Activated CD4-positive, alpha-beta T cell treated with anti-CD3 and anti-CD28 coated beads, Interleukin-2, amount 10 ng/mL, durations not matched to agents 24 days and 14 days (primary cell): ENCODE results near the gene MKRN1. TPM values are rescaled to one million over a fixed set of nuclear protein-coding genes. Genes with fewer than 3 reads are reported as not detected.
A peak's percentile ranks its signal among the peaks of the same experiment; 100 is the strongest.

ENCODE experiments used
- DNase-seq: peaks from one replicate; pipeline ENCODE4 v3.0.0; 2022
- H3K27ac Mint-ChIP-seq: one replicate; pipeline ENCODE4 v1.8.0; 2022; ENCODE audit warnings: mild to moderate bottlenecking, mixed read lengths
- H3K27me3 Mint-ChIP-seq: one replicate; pipeline ENCODE4 v1.8.0; 2022; ENCODE audit warnings: mixed read lengths
- H3K36me3 Mint-ChIP-seq: one replicate; pipeline ENCODE4 v1.8.0; 2022; ENCODE audit warnings: low read depth, mild to moderate bottlenecking, mixed read lengths
- H3K4me1 Mint-ChIP-seq: one replicate; pipeline ENCODE4 v1.8.0; 2021; ENCODE audit warnings: mixed read lengths
- H3K4me3 Mint-ChIP-seq: one replicate; pipeline ENCODE4 v1.8.0; 2022; ENCODE audit warnings: mild to moderate bottlenecking, moderate library complexity, mixed read lengths
- H3K9me3 Mint-ChIP-seq: one replicate; pipeline ENCODE4 v1.8.0; 2021; ENCODE audit warnings: mixed read lengths
- intact Hi-C: fragments of 100-400 bp; cut with micrococcal nuclease; formaldehyde crosslinking; loops from one replicate; pipeline ENCODE4 v1.15.1; 2023
- total RNA-seq: library from RNA; stranded (reverse); gene quantifications from 2 replicates; pipeline ENCODE4 v1.2.3, GENCODE V29; 2022

The MKRN1 gene
- total RNA-seq, 1 donor from 2014 or later, result 59.7 TPM

- intact Hi-C loops, result loop anchor here (5.0 kb wide), 2 partner anchors 152 to 342 kb away; partner anchors contain the start of gene PARP12
- DNase-seq, result no peak
- Mint-ChIP-seq H3K9me3 (no peaks in the 10 kb centered on the region), H3K4me3 (peak overlapping the region; percentile 90), H3K27me3 (no peaks in the 10 kb centered on the region), H3K36me3 (peaks cover 31% of the 10 kb centered on the region), H3K4me1 (peaks cover 34% of the 10 kb centered on the region), H3K27ac (peak overlapping the region; percentile 91)
Measured at GRCh38 chr7:140404565-140405065, 74.7 kb downstream of the MKRN1 start.

GRCh38 chr7:140403878-140404564 is 75.3 kb downstream of the MKRN1 start, which contains the start of gene RAB19:
Gene RAB19 (plus strand): TSS chr7:140404058. CDS start chr7:140407647, 3,589 bp downstream.
- Mint-ChIP-seq H3K4me3 (peak within 1 kb of the TSS; percentile 90), H3K4me1 (peaks cover 34% of the 10 kb centered on the region), H3K9me3 (no peaks in the 10 kb centered on the region), H3K27ac (peak within 1 kb of the TSS; percentile 97), H3K27me3 (no peaks in the 10 kb centered on the region), H3K36me3 (peaks cover 31% of the 10 kb centered on the region)
- peak; percentile 88 for DNase-seq
- intact Hi-C loops, result loop anchor here (2.0 to 5.0 kb wide), 4 partner anchors 75 to 342 kb away; partner anchors contain the start of genes MKRN1 and PARP12

Other genes starting within 250 kb of the MKRN1 start
- 162 and 167 TPM in 2 replicates for gene SLC37A3, start 81.0 kb downstream of the MKRN1 start, total RNA-seq
- 23.0 and 24.4 TPM in 2 replicates for gene RAB19, start 75.4 kb downstream of the MKRN1 start, total RNA-seq
- not detected in 2 replicates for gene DENND2A, start 161.3 kb upstream of the MKRN1 start, total RNA-seq
- 22.9 and 28.1 TPM in 2 replicates for gene ADCK2, start 193.4 kb upstream of the MKRN1 start, total RNA-seq
- 183 and 192 TPM in 2 replicates for gene NDUFB2, start 217.2 kb upstream of the MKRN1 start, total RNA-seq